H1 (cell line): ENCODE results near the gene SSTR3. TPM values are rescaled to one million over a fixed set of nuclear protein-coding genes. Genes with fewer than 3 reads are reported as not detected.

Source experiments
- CTCF ChIA-PET: fragments of 300-600 bp; sonication (Branson Sonifier 250); formaldehyde crosslinking; loops from one replicate; lab custom pipeline; 2021; ENCODE audit not compliant: partially characterized antibody; lab: Charles Lee
- POLR2A ChIA-PET: fragments of 300-600 bp; sonication (Branson Sonifier 250); formaldehyde crosslinking; loops from one replicate; lab custom pipeline; 2021; ENCODE audit warnings: inconsistent platforms; ENCODE audit not compliant: partially characterized antibody; lab: Charles Lee
- DNase-seq, 2 experiments: peaks; one replicate each; pipeline versions ENCODE4 v3.0.0 to v3.0.0-alpha.2; 2010 to 2022; ENCODE audit warnings: low spot score in 2 of 2, low read depth in 1 of 2, mixed read lengths in 1 of 2
- FAIRE-seq: peaks from 2 replicates; lab custom pipeline; 2011; peaks lifted over from hg19 to GRCh38; lab: Jason Lieb, UNC
- H2AFZ ChIP-seq: 2 replicates; pipeline ENCODE4 v1.8.1; 2012; ENCODE audit warnings: low read length, inconsistent platforms
- H2AK5ac ChIP-seq: 2 replicates; pipeline ENCODE4 v1.6.1; 2013; ENCODE audit warnings: low read depth, low read length
- H2BK120ac ChIP-seq: replicated peaks from 2 replicates; pipeline ENCODE3; 2013; ENCODE audit warnings: low read depth, low read length, inconsistent platforms
- H2BK12ac ChIP-seq: 2 replicates; pipeline ENCODE4 v1.6.1; 2013; ENCODE audit warnings: low read depth, low read length
- H2BK15ac ChIP-seq: 2 replicates; pipeline ENCODE4 v1.6.1; 2013; ENCODE audit warnings: low read length
- H2BK20ac ChIP-seq: 2 replicates; pipeline ENCODE4 v1.6.1; 2013; ENCODE audit warnings: low read length
- H2BK5ac ChIP-seq: 2 replicates; pipeline ENCODE4 v1.6.1; 2013; ENCODE audit warnings: low read depth, low read length
- H3K14ac ChIP-seq: 2 replicates; pipeline ENCODE4 v1.6.1; 2013; ENCODE audit warnings: inconsistent platforms; ENCODE audit not compliant: insufficient read length
- H3K18ac ChIP-seq: 2 replicates; pipeline ENCODE4 v1.6.1; 2013; ENCODE audit warnings: low read length; ENCODE audit errors: extremely low read depth
- H3K23ac ChIP-seq: 2 replicates; pipeline ENCODE4 v1.6.1; 2013; ENCODE audit warnings: inconsistent platforms; ENCODE audit not compliant: insufficient read length
- H3K23me2 ChIP-seq: 2 replicates; pipeline ENCODE4 v1.6.1; 2013; ENCODE audit warnings: low read depth, low read length
- H3K27ac ChIP-seq: 2 replicates; pipeline ENCODE4 v1.6.1; 2011; ENCODE audit warnings: low read depth, low read length, inconsistent platforms
- H3K27me3 ChIP-seq, 4 experiments: replicated peaks in 1 of 4; 1 replicate in 1 of 4; 2 replicates in 3 of 4; pipeline versions ENCODE4 v1.6.1 to v1.8.1; 2011 to 2013; ENCODE audit warnings: low read length in 3 of 4, mild to moderate bottlenecking in 3 of 4, inconsistent platforms in 2 of 4, mixed read lengths in 2 of 4, moderate library complexity in 1 of 4; ENCODE audit not compliant: control insufficient read depth in 3 of 4, insufficient read depth in 3 of 4; ENCODE audit errors: extremely low read depth in 1 of 4
- H3K36me3 ChIP-seq, 4 experiments: 2 replicates each; pipeline versions ENCODE4 v1.6.1 to v1.8.1; 2011 to 2013; ENCODE audit warnings: mild to moderate bottlenecking in 4 of 4, low read length in 3 of 4, moderate library complexity in 2 of 4, control low read depth in 1 of 4, inconsistent platforms in 1 of 4; ENCODE audit not compliant: insufficient read depth in 4 of 4, control insufficient read depth in 2 of 4
- H3K4ac ChIP-seq: replicated peaks from 2 replicates; pipeline ENCODE3; 2013; ENCODE audit warnings: low read length, low read depth, mixed read lengths, inconsistent platforms; ENCODE audit not compliant: insufficient read length
- H3K4me1 ChIP-seq, 4 experiments: replicated peaks in 1 of 4; 1 replicate in 1 of 4; 2 replicates in 3 of 4; pipeline versions ENCODE4 v1.6.1 to v1.8.1; 2011 to 2013; ENCODE audit warnings: low read length in 3 of 4, inconsistent platforms in 2 of 4, mixed read lengths in 1 of 4; ENCODE audit not compliant: insufficient read depth in 4 of 4, control insufficient read depth in 3 of 4
- H3K4me2 ChIP-seq, 2 experiments: 2 replicates each; pipeline versions ENCODE4 v1.6.1 to v1.8.1; 2011 to 2013; ENCODE audit warnings: low read depth in 2 of 2, low read length in 2 of 2, control low read depth in 1 of 2, inconsistent platforms in 1 of 2, mild to moderate bottlenecking in 1 of 2; ENCODE audit not compliant: insufficient read depth in 1 of 2
- H3K4me3 ChIP-seq, 4 experiments: fragments of 200-600, 300-600 bp in 1 of 4; sonication (generic), shearing (Covaris generic), sonication (Bioruptor Twin) in 1 of 4; 2 replicates each; pipeline versions ENCODE4 v1.5.1 to v1.8.1; 2011 to 2016; ENCODE audit warnings: low read length in 4 of 4, low read depth in 3 of 4, control low read depth in 2 of 4, inconsistent platforms in 2 of 4, mild to moderate bottlenecking in 2 of 4, mixed read lengths in 1 of 4, moderate library complexity in 1 of 4; ENCODE audit not compliant: insufficient read depth in 2 of 4; ENCODE audit errors: extremely low read depth in 1 of 4
- H3K56ac ChIP-seq: replicated peaks from 2 replicates; pipeline ENCODE3; 2013; ENCODE audit warnings: low read depth, mild to moderate bottlenecking, mixed read lengths, low read length, inconsistent platforms; ENCODE audit not compliant: insufficient read length
- H3K79me1 ChIP-seq: 2 replicates; pipeline ENCODE4 v1.6.1; 2013; ENCODE audit warnings: low read depth, low read length, control low read depth
- H3K79me2 ChIP-seq, 2 experiments: 2 replicates each; pipeline versions ENCODE4 v1.6.1 to v1.8.1; 2012 to 2013; ENCODE audit warnings: low read length in 2 of 2, mild to moderate bottlenecking in 2 of 2, inconsistent platforms in 1 of 2; ENCODE audit not compliant: insufficient read depth in 2 of 2, control insufficient read depth in 1 of 2
- H3K9ac ChIP-seq, 4 experiments: replicated peaks in 1 of 4; 1 replicate in 1 of 4; 2 replicates in 3 of 4; pipeline versions ENCODE4 v1.6.1 to v1.8.1; 2011 to 2013; ENCODE audit warnings: low read depth in 3 of 4, low read length in 3 of 4, control low read depth in 2 of 4, mild to moderate bottlenecking in 2 of 4, moderate library complexity in 2 of 4, inconsistent platforms in 1 of 4; ENCODE audit errors: extremely low read depth in 1 of 4
- H3K9me3 ChIP-seq, 2 experiments: 2 replicates each; pipeline versions ENCODE4 v1.6.1 to v1.8.1; 2012 to 2013; ENCODE audit warnings: mild to moderate bottlenecking in 2 of 2, moderate library complexity in 2 of 2, control low read depth in 1 of 2, inconsistent platforms in 1 of 2, low read depth in 1 of 2, low read length in 1 of 2, mixed read lengths in 1 of 2; ENCODE audit not compliant: insufficient read depth in 2 of 2
- H4K20me1 ChIP-seq, 2 experiments: replicated peaks in 1 of 2; 2 replicates each; pipeline versions ENCODE3 to v1.8.1; 2011 to 2013; ENCODE audit warnings: inconsistent platforms in 2 of 2, low read length in 2 of 2, mild to moderate bottlenecking in 1 of 2; ENCODE audit not compliant: insufficient read depth in 2 of 2, control insufficient read depth in 1 of 2
- H4K5ac ChIP-seq: 2 replicates; pipeline ENCODE4 v1.6.1; 2013; ENCODE audit warnings: low read length, low read depth, mixed read lengths, inconsistent platforms; ENCODE audit not compliant: insufficient read length
- H4K8ac ChIP-seq: 2 replicates; pipeline ENCODE4 v1.8.0; 2013; ENCODE audit warnings: mild to moderate bottlenecking, moderate library complexity, low read length, inconsistent platforms; ENCODE audit not compliant: insufficient read depth; ENCODE audit errors: extremely low read depth
- H4K91ac ChIP-seq: replicated peaks from 2 replicates; pipeline ENCODE3; 2013; ENCODE audit warnings: low read length, mixed read lengths, inconsistent platforms; ENCODE audit not compliant: insufficient read length
- ASH2L ChIP-seq: fragments of 200-600, 300-600 bp; sonication (generic); IDR thresholded peaks from one replicate; pipeline ENCODE4 v1.7.1; 2017; ENCODE audit warnings: low read length
- JUND ChIP-seq: IDR thresholded peaks from 2 replicates; pipeline ENCODE4 v1.6.1; 2011; ENCODE audit warnings: mild to moderate bottlenecking, improper control_type of control experiment, low read length
- MAFK ChIP-seq: IDR thresholded peaks from 2 replicates; pipeline ENCODE4 v1.6.1; 2012; ENCODE audit warnings: low read depth, mild to moderate bottlenecking, improper control_type of control experiment, low read length
- NRF1 ChIP-seq: IDR thresholded peaks from 2 replicates; pipeline ENCODE4 v1.6.1; 2011; ENCODE audit warnings: mild to moderate bottlenecking, low read depth, low read length, improper control_type of control experiment
- POU5F1 ChIP-seq: IDR thresholded peaks from 2 replicates; pipeline ENCODE4 v1.6.1; 2011; ENCODE audit warnings: low read depth, mild to moderate bottlenecking, low read length, moderate library complexity
- WGBS, 2 experiments: shearing (Covaris generic) in 1 of 2; methylation state at CpG; one replicate each; pipeline versions ENCODE4 v1.1.6 to v1.1.7; 2013 to 2015; ENCODE audit warnings: low lambda C conversion rate in 2 of 2, mixed read lengths in 2 of 2, inconsistent platforms in 1 of 2, low coverage in 1 of 2, missing lambda C conversion rate in 1 of 2; ENCODE audit not compliant: insufficient replicate concordance in 2 of 2, insufficient coverage in 1 of 2, insufficient read length in 1 of 2; ENCODE audit errors: extremely low coverage in 1 of 2, missing lambda C conversion rate in 1 of 2; 5-methylcytosine and 5-hydroxymethylcytosine counted together
- polyA plus RNA-seq, 7 experiments: library from polyadenylated mRNA; depleted of rRNA in 3 of 7; stranded (reverse) in 5 of 7; unstranded in 2 of 7; fragments of >200 nt in 5 of 7; fragments of 200-250 nt in 2 of 7; gene quantifications; 1 replicate in 5 of 7; 2 replicates in 1 of 7; 4 replicates in 1 of 7; pipeline versions ENCODE4 v1.2.1 to v1.2.3, GENCODE V29; 2011 to 2013; ENCODE audit warnings: missing spikeins in 2 of 7, mixed read lengths in 2 of 7
- total RNA-seq: library from RNA; stranded (reverse); fragmentation: NEBNext Ultra II Directional; extraction: Animal tissue kit (Norgen Biotek cat#: 25700); gene quantifications from 2 replicates; pipeline ENCODE4 v1.2.1, GENCODE V29; 2021

SSTR3 gene
- total and polyA plus RNA-seq, 2 of the 8 experiments (the other 6 are each of a cell fraction or from before 2014, with no cell fraction given) = 0.22 to 0.77 TPM

- H3K4me3 ChIP-seq = no peak overlapping the region
- no peak overlapping the region for H4K5ac ChIP-seq
- H2AK5ac ChIP-seq = no peak overlapping the region
- no peaks in the 10 kb centered on the region for H3K36me3 ChIP-seq
- H3K79me2 ChIP-seq = no peaks in the 10 kb centered on the region
- no peak overlapping the region for H4K8ac ChIP-seq
- H3K4me1 ChIP-seq = peaks cover 0 to 7% (median 7%) of the 10 kb centered on the region in 4 experiments; a peak in 6 of 7 replicates
- H3K23ac ChIP-seq = no peak overlapping the region
- no peaks in the 10 kb centered on the region for H4K20me1 ChIP-seq
- no peak overlapping the region for H3K27ac ChIP-seq
- H2AFZ ChIP-seq = no peak overlapping the region
- WGBS, 2 experiments = 93% methylated on average over 3 of the region's 3 CpGs; no CpG with 5 or more reads in 1 of the 2 experiments
- no peak overlapping the region for H3K56ac ChIP-seq
- H3K23me2 ChIP-seq = peaks cover 3% of the 10 kb centered on the region; the same call in 1 of the 2 replicates
- no peak overlapping the region for H3K18ac ChIP-seq
- no peak overlapping the region for H3K4ac ChIP-seq
- POLR2A ChIA-PET = no interaction called here
- H3K9ac ChIP-seq = no peak overlapping the region
- DNase-seq (no peak), FAIRE-seq (no peak)
- H2BK20ac ChIP-seq = no peak overlapping the region
- no peak overlapping the region for H4K91ac ChIP-seq
- H3K4me2 ChIP-seq = no peak overlapping the region
- no peak for TF ChIP-seq ASH2L
- no peak for TF ChIP-seq JUND
- TF ChIP-seq POU5F1 = no peak
- TF ChIP-seq MAFK = no peak
- TF ChIP-seq NRF1 = no peak
- H2BK5ac ChIP-seq = no peak overlapping the region
- H3K9me3 ChIP-seq = no peaks in the 10 kb centered on the region
- no peak overlapping the region for H3K14ac ChIP-seq
- CTCF ChIA-PET = interaction anchor here (0.6 to 2.2 kb wide), 3 partner anchors 11 to 65 kb away, joined by 3 to 10 read pairs (median 8); no protein-coding TSS in a partner anchor
- H2BK120ac ChIP-seq = no peak overlapping the region
- H2BK12ac ChIP-seq = no peak overlapping the region
- no peaks in the 10 kb centered on the region for H3K79me1 ChIP-seq
- no peaks in the 10 kb centered on the region for H3K27me3 ChIP-seq
- H2BK15ac ChIP-seq = no peak overlapping the region
Measured at GRCh38 chr22:37182949-37183245, 29.4 kb downstream of the SSTR3 start.
